Liver (tissue), 9 donors: ENCODE measurements around the gene ZNF614. TPM values are rescaled to one million over a fixed set of nuclear protein-coding genes. Genes with fewer than 3 reads are reported as not detected.

Experiments
- DNase-seq: peaks from one replicate; pipeline ENCODE4 v3.0.0-alpha.2; 2017; ENCODE audit warnings: low spot score
- H3K27ac ChIP-seq, 2 donors: one replicate each; pipeline ENCODE4 v1.7.0; 2013; ENCODE audit warnings: inconsistent platforms in 2 of 2, low read length in 2 of 2, control low read depth in 1 of 2, low read depth in 1 of 2, mild to moderate bottlenecking in 1 of 2
- H3K27me3 ChIP-seq, 4 donors: one replicate each; pipeline versions ENCODE4 v1.6.1 to v1.7.0; 2013; ENCODE audit warnings: low read length in 3 of 4, inconsistent platforms in 1 of 4, mild to moderate bottlenecking in 1 of 4, moderate library complexity in 1 of 4; ENCODE audit not compliant: control insufficient read depth in 4 of 4, insufficient read depth in 4 of 4
- H3K36me3 ChIP-seq, 4 donors: one replicate each; pipeline versions ENCODE4 v1.6.1 to v1.7.0; 2013; ENCODE audit warnings: low read length in 3 of 4, mild to moderate bottlenecking in 3 of 4, low read depth in 1 of 4, moderate library complexity in 1 of 4; ENCODE audit not compliant: control insufficient read depth in 4 of 4, insufficient read depth in 3 of 4
- H3K4me1 ChIP-seq, 4 donors: one replicate each; pipeline versions ENCODE4 v1.6.1 to v1.7.0; 2013; ENCODE audit warnings: low read length in 3 of 4, mild to moderate bottlenecking in 3 of 4, moderate library complexity in 1 of 4; ENCODE audit not compliant: control insufficient read depth in 4 of 4, insufficient read depth in 4 of 4
- H3K4me3 ChIP-seq, 3 donors: one replicate each; pipeline versions ENCODE4 v1.6.1 to v1.7.0; 2013; ENCODE audit warnings: low read length in 3 of 3, control low read depth in 1 of 3, low read depth in 1 of 3, mild to moderate bottlenecking in 1 of 3
- H3K9ac ChIP-seq, 2 donors: one replicate each; pipeline ENCODE4 v1.7.0; 2013; ENCODE audit warnings: low read length in 2 of 2, mild to moderate bottlenecking in 2 of 2, moderate library complexity in 2 of 2, control low read depth in 1 of 2, low read depth in 1 of 2
- H3K9me3 ChIP-seq, 4 donors: one replicate each; pipeline versions ENCODE4 v1.6.1 to v1.7.0; 2013; ENCODE audit warnings: low read length in 3 of 4; ENCODE audit not compliant: control insufficient read depth in 4 of 4
- EGR1 ChIP-seq, 2 donors: IDR thresholded peaks; 2 replicates each; pipeline ENCODE4 v1.6.1; 2016 to 2018; ENCODE audit warnings: antibody characterized with exemption in 2 of 2, low read depth in 2 of 2
- FOXA2 ChIP-seq: IDR thresholded peaks from 2 replicates; pipeline ENCODE4 v1.6.1; 2016; ENCODE audit warnings: antibody characterized with exemption
- HNF4A ChIP-seq, 2 donors: conservative IDR thresholded peaks; 2 replicates each; pipeline ENCODE4 v1.6.1; 2016; ENCODE audit warnings: antibody characterized with exemption in 2 of 2, mild to moderate bottlenecking in 2 of 2
- RAD21 ChIP-seq, 2 donors: IDR thresholded peaks; 2 replicates each; pipeline ENCODE4 v1.6.1; 2016; ENCODE audit warnings: antibody characterized with exemption in 2 of 2, mild to moderate bottlenecking in 2 of 2
- RXRA ChIP-seq, 2 donors: IDR thresholded peaks; 2 replicates each; pipeline ENCODE4 v1.6.1; 2017 to 2018; ENCODE audit warnings: antibody characterized with exemption in 2 of 2, mild to moderate bottlenecking in 1 of 2
- SP1 ChIP-seq: IDR thresholded peaks from 2 replicates; pipeline ENCODE4 v1.6.1; 2018; ENCODE audit warnings: antibody characterized with exemption, mild to moderate bottlenecking
- YY1 ChIP-seq: IDR thresholded peaks from 2 replicates; pipeline ENCODE4 v1.6.1; 2016; ENCODE audit warnings: antibody characterized with exemption, mild to moderate bottlenecking
- WGBS: extraction: QIAGEN DNeasy Blood & Tissue Kit; methylation state at CpG from one replicate; pipeline ENCODE4 v1.1.7; 2013; 5-methylcytosine and 5-hydroxymethylcytosine counted together
- polyA plus RNA-seq, 2 donors: library from polyadenylated mRNA; stranded (reverse) in 1 of 2; unstranded in 1 of 2; fragments of 200-250 nt in 1 of 2; fragments of >200 nt in 1 of 2; fragmentation: Nextera tagmentation in 1 of 2; extraction: Ambion mirVana in 1 of 2; gene quantifications; one replicate each; pipeline versions ENCODE4 v1.2.1 to v1.2.3, GENCODE V29; 2013 to 2015
- total RNA-seq, 2 donors: library from RNA; depleted of rRNA; stranded (reverse); fragments of >200 nt; gene quantifications; one replicate each; pipeline ENCODE4 v1.2.3, GENCODE V29; 2014
- TF ChIP-seq, protein P1 (sequence below): IDR thresholded peaks from 2 replicates; pipeline ENCODE4 v1.6.1; 2016; ENCODE audit warnings: antibody characterized with exemption, mild to moderate bottlenecking
- TF ChIP-seq, protein P2 (sequence below): IDR thresholded peaks from 2 replicates; pipeline ENCODE4 v1.6.1; 2016; ENCODE audit warnings: antibody characterized with exemption
- TF ChIP-seq, protein P3 (sequence below): IDR thresholded peaks from 2 replicates; pipeline ENCODE4 v1.6.1; 2016; ENCODE audit warnings: antibody characterized with exemption
- TF ChIP-seq, protein P4 (sequence below): IDR thresholded peaks from 2 replicates; pipeline ENCODE4 v1.6.1; 2016; ENCODE audit warnings: antibody characterized with exemption
- TF ChIP-seq, protein P5 (sequence below): fragments of 150-350 bp; IDR thresholded peaks from 2 replicates; pipeline ENCODE4 v1.5.1; 2017; ENCODE audit warnings: improper control_type of control experiment, low read depth, low read length; ENCODE audit not compliant: missing input control
- donor health status: healthy.
- donor health status: healthy.
- donor health status: healthy.
- donor health status: healthy.
- donor health status: healthy.

ZNF614 gene
- total and polyA plus RNA-seq, 4 donors: 1.1 to 4.7 (median 1.7) TPM

DNA sequence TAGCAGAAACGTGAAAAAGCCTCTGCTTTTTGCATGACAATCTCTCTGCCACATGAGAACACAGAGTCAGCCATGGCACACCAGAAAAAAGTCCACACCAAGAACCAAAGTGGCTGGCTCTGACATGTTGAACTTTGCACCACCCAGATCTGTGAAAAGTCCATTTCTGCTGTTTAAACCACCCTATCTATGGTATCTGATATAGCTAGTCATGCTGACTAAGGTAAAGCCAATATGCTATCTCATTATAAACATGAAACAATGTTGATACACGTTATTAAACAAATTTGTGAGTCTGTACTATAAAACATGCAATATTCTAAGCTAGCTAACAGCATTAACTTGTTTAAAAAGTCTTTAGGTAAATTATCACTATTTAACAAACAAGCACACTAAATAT, 41.5 kb upstream of the ZNF614 start (continued):
- TF ChIP-seq, protein P1, sequence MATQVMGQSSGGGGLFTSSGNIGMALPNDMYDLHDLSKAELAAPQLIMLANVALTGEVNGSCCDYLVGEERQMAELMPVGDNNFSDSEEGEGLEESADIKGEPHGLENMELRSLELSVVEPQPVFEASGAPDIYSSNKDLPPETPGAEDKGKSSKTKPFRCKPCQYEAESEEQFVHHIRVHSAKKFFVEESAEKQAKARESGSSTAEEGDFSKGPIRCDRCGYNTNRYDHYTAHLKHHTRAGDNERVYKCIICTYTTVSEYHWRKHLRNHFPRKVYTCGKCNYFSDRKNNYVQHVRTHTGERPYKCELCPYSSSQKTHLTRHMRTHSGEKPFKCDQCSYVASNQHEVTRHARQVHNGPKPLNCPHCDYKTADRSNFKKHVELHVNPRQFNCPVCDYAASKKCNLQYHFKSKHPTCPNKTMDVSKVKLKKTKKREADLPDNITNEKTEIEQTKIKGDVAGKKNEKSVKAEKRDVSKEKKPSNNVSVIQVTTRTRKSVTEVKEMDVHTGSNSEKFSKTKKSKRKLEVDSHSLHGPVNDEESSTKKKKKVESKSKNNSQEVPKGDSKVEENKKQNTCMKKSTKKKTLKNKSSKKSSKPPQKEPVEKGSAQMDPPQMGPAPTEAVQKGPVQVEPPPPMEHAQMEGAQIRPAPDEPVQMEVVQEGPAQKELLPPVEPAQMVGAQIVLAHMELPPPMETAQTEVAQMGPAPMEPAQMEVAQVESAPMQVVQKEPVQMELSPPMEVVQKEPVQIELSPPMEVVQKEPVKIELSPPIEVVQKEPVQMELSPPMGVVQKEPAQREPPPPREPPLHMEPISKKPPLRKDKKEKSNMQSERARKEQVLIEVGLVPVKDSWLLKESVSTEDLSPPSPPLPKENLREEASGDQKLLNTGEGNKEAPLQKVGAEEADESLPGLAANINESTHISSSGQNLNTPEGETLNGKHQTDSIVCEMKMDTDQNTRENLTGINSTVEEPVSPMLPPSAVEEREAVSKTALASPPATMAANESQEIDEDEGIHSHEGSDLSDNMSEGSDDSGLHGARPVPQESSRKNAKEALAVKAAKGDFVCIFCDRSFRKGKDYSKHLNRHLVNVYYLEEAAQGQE: no peak
- TF ChIP-seq FOXA2 (no peak), EGR1 (IDR thresholded peaks at IDR 0.05; ENCODE audit: low read depth in 2 of 2) (no peak)

DNA sequence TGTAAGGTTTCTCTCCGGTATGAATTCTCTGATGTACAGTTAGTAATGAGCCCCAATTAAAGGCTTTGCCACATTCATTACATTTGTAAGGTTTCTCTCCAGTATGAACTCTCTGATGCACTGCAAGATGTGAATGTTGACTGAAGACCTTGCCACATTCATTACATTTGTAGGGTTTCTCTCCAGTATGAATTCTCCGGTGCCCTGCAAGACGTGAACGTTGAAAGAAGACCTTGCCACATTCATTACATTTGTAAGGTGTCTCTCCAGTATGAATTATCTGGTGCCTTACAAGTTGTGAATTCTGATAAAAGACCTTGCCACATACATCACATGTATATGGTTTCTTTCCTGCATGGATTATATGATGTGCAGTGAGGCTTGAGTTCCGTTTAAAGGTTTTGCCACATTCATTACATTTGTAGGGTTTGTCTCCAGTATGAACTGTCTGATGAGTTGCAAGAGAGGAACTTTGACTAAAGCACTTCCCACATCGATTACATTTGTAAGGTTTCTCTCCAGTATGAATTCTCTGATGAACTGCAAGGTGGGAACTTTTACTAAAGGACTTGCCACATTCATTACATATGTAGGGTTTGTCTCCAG, 38.2 kb upstream of the ZNF614 start:
- 97% methylated on average over 6 of the region's 6 CpGs for WGBS
- H3K36me3 ChIP-seq: peaks cover 12 to 66% (median 57%) of the 10 kb centered on the region in 4 donors
- DNase-seq: no peak

More for the DNA sequence above, 38.2 kb upstream of the ZNF614 start:
- Histone ChIP-seq H3K4me3 (peak overlapping the region in 2 of 3 donors; percentile 41 to 81), H3K9me3 (peaks cover 64 to 90% (median 74%) of the 10 kb centered on the region in 4 donors), H3K4me1 (no peaks in the 10 kb centered on the region), H3K9ac (no peak overlapping the region), H3K27ac (no peak overlapping the region), H3K27me3 (no peaks in the 10 kb centered on the region)
- TF ChIP-seq SP1 (no peak), EGR1 (IDR thresholded peaks at IDR 0.05; ENCODE audit: low read depth in 2 of 2) (no peak), YY1 (no peak), RAD21 (IDR thresholded peaks at IDR 0.05) (no peak), RXRA (IDR thresholded peaks at IDR 0.05) (no peak), HNF4A (conservative IDR thresholded peaks at IDR 0.05) (no peak)
- TF ChIP-seq, protein P2, sequence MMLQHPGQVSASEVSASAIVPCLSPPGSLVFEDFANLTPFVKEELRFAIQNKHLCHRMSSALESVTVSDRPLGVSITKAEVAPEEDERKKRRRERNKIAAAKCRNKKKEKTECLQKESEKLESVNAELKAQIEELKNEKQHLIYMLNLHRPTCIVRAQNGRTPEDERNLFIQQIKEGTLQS: no peak
- TF ChIP-seq, protein P3, sequence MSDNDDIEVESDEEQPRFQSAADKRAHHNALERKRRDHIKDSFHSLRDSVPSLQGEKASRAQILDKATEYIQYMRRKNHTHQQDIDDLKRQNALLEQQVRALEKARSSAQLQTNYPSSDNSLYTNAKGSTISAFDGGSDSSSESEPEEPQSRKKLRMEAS: no peak
- TF ChIP-seq, protein P4, sequence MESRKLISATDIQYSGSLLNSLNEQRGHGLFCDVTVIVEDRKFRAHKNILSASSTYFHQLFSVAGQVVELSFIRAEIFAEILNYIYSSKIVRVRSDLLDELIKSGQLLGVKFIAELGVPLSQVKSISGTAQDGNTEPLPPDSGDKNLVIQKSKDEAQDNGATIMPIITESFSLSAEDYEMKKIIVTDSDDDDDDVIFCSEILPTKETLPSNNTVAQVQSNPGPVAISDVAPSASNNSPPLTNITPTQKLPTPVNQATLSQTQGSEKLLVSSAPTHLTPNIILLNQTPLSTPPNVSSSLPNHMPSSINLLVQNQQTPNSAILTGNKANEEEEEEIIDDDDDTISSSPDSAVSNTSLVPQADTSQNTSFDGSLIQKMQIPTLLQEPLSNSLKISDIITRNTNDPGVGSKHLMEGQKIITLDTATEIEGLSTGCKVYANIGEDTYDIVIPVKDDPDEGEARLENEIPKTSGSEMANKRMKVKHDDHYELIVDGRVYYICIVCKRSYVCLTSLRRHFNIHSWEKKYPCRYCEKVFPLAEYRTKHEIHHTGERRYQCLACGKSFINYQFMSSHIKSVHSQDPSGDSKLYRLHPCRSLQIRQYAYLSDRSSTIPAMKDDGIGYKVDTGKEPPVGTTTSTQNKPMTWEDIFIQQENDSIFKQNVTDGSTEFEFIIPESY: no peak
- TF ChIP-seq, protein P5, sequence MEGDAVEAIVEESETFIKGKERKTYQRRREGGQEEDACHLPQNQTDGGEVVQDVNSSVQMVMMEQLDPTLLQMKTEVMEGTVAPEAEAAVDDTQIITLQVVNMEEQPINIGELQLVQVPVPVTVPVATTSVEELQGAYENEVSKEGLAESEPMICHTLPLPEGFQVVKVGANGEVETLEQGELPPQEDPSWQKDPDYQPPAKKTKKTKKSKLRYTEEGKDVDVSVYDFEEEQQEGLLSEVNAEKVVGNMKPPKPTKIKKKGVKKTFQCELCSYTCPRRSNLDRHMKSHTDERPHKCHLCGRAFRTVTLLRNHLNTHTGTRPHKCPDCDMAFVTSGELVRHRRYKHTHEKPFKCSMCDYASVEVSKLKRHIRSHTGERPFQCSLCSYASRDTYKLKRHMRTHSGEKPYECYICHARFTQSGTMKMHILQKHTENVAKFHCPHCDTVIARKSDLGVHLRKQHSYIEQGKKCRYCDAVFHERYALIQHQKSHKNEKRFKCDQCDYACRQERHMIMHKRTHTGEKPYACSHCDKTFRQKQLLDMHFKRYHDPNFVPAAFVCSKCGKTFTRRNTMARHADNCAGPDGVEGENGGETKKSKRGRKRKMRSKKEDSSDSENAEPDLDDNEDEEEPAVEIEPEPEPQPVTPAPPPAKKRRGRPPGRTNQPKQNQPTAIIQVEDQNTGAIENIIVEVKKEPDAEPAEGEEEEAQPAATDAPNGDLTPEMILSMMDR: no peak
